ENCODE measurements around the gene SSBP4. TPM values are rescaled to one million over a fixed set of nuclear protein-coding genes. Genes with fewer than 3 reads are reported as not detected.

The SSBP4 gene
- total RNA-seq, 1 experiment from 2014 or later = 51.2 TPM

DNA sequence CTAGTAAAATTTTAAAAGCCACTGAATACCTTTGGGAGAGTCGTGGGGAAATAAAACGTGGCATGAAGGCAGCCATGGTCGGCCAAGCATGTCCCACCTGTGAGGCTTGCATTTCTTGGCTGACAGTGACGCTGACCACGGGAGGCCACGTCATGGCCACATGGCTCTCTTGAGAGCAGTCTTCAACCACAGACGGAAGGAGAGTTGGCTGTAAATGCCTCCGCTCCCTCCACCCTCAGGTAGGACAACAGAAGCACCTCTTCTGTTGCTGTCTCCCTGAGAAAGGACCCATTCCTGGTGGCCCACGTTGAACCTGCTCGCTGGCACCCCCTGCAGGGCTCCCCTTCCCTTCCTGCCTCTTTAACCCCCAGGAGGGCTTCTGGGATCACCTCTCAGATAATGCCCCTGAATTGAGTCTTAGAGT is 11.1 kb upstream of the SSBP4 start:
- POLR2A ChIA-PET = no interaction called here
- Mint-ChIP-seq H3K4me1 (peaks cover 6% of the 10 kb centered on the region), H3K9me3 (no peaks in the 10 kb centered on the region), H3K4me3 (no peak overlapping the region), H3K27me3 (ENCODE audit: low read depth) (peaks cover 10% of the 10 kb centered on the region), H3K36me3 (no peaks in the 10 kb centered on the region), H3K27ac (no peak overlapping the region)
- peak; percentile 47 for ATAC-seq
- CTCF ChIA-PET = interaction anchor here (0.6 to 1.9 kb wide), 4 partner anchors 20 to 152 kb away, joined by 3 to 6 read pairs (median 4); no protein-coding TSS in a partner anchor
- DNase-seq (ENCODE audit: low spot score) = peak; percentile 74
- TF ChIP-seq FOXP4 (CRISPR knock-in tag; IDR thresholded peaks at IDR 0.05) (no peak), MXD4 (CRISPR knock-in tag; IDR thresholded peaks at IDR 0.05; ENCODE audit: borderline replicate concordance) (no peak), SOX15 (CRISPR knock-in tag; IDR thresholded peaks at IDR 0.05) (no peak), ZNF532 (CRISPR knock-in tag; IDR thresholded peaks at IDR 0.05; ENCODE audit: borderline replicate concordance) (no peak)
- TF ChIP-seq, protein P1, sequence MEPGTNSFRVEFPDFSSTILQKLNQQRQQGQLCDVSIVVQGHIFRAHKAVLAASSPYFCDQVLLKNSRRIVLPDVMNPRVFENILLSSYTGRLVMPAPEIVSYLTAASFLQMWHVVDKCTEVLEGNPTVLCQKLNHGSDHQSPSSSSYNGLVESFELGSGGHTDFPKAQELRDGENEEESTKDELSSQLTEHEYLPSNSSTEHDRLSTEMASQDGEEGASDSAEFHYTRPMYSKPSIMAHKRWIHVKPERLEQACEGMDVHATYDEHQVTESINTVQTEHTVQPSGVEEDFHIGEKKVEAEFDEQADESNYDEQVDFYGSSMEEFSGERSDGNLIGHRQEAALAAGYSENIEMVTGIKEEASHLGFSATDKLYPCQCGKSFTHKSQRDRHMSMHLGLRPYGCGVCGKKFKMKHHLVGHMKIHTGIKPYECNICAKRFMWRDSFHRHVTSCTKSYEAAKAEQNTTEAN (CRISPR knock-in tag; IDR thresholded peaks at IDR 0.05) = no peak
- TF ChIP-seq, protein P2, sequence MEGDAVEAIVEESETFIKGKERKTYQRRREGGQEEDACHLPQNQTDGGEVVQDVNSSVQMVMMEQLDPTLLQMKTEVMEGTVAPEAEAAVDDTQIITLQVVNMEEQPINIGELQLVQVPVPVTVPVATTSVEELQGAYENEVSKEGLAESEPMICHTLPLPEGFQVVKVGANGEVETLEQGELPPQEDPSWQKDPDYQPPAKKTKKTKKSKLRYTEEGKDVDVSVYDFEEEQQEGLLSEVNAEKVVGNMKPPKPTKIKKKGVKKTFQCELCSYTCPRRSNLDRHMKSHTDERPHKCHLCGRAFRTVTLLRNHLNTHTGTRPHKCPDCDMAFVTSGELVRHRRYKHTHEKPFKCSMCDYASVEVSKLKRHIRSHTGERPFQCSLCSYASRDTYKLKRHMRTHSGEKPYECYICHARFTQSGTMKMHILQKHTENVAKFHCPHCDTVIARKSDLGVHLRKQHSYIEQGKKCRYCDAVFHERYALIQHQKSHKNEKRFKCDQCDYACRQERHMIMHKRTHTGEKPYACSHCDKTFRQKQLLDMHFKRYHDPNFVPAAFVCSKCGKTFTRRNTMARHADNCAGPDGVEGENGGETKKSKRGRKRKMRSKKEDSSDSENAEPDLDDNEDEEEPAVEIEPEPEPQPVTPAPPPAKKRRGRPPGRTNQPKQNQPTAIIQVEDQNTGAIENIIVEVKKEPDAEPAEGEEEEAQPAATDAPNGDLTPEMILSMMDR (IDR thresholded peaks at IDR 0.05) = peak; percentile 29; the same call in 1 of the 2 replicates

DNA sequence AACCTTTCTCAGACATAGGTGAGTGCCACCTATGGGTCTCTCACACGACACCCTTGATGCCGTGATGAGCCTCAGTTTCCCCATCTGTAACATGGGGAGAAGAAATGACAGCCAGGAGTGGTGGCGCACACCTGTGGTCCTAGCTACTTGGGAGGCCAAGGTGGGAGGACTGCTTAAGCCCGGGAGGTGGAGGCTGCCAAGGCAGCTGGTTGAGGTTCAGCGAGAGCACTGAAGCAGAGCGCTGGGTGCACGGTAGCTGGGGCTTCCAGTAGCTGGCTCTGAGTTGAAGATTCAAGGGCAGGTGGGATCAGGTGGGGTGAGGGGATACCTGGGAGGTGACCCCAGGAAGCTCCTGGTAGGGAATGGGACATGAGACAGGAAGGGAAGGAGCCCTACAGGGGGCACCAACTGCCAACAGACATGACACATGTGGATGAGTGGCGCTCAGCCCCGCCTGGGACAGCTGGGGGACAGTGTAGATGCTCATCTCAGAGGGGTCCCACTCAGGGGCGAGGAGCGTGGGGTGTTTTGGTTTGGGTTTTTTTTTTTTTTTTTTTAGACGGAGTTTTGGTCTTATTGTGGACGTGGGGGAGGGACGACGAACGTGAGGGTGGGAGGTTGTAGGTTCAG is 6.5 kb upstream of the SSBP4 start:
- Mint-ChIP-seq H3K27ac (no peak overlapping the region), H3K27me3 (ENCODE audit: low read depth) (peaks cover 14% of the 10 kb centered on the region), H3K36me3 (no peaks in the 10 kb centered on the region), H3K4me1 (peaks cover 20% of the 10 kb centered on the region), H3K9me3 (no peaks in the 10 kb centered on the region), H3K4me3 (no peak overlapping the region)
- POLR2A ChIA-PET = interaction anchor here (0.5 kb wide), 1 partner anchor 133 kb away, joined by 6 read pairs; no protein-coding TSS in a partner anchor
- ATAC-seq (no peak), DNase-seq (ENCODE audit: low spot score) (no peak)
- no peak for TF ChIP-seq ESRRA (CRISPR knock-in tag; IDR thresholded peaks at IDR 0.05; ENCODE audit: borderline replicate concordance)
- CTCF ChIA-PET = interaction anchor here (0.9 to 9.7 kb wide), 17 partner anchors 9 to 405 kb away, joined by 3 to 106 read pairs (median 5); partner anchors contain the start of genes ARRDC2, GDF15, IQCN and LRRC25

DNA sequence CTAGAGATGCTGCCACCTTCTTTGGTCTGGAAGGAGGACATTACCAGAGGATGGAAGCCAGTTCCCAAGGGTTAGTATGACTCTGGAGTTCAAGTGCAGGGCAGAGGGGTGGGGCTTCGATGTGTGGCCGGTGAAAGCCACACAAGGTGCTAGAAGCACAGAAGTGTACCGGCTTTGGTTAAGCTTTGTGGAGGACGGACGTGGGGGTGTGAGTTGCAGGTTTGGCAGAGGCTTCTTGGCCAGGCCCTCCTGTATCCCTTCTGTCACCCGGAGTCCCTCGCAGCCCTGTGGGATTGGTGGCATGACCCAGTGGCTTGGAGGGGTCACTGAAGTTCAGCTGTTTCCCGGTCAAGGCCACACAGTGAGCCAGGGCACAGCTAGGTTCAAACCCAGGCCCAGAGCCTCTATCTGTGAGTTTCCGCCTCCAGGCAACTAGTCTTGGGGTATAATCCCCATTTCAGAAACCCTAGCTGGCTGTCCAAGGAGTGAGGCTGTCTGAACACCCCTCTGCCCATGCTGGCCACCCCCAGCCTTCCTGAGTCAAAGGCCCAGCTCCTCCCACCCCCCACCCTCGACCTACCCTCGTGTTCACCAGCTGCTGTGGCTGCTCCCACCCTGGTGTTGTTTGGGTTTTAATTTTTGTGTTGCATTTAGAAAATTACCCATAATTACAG is 4.6 kb upstream of the SSBP4 start:
- ATAC-seq = no peak
- Mint-ChIP-seq H3K4me1 (peaks cover 30% of the 10 kb centered on the region), H3K4me3 (no peak overlapping the region), H3K9me3 (no peaks in the 10 kb centered on the region), H3K27ac (no peak overlapping the region), H3K36me3 (no peaks in the 10 kb centered on the region), H3K27me3 (ENCODE audit: low read depth) (peaks cover 27% of the 10 kb centered on the region)
- ChIA-PET CTCF (interaction anchor here (0.6 to 9.7 kb wide), 12 partner anchors 16 to 204 kb away, joined by 3 to 106 read pairs (median 6); partner anchors contain the start of genes GDF15, LRRC25 and LSM4), POLR2A (interaction anchor here (0.6 to 1.5 kb wide), 5 partner anchors 15 to 436 kb away, joined by 3 to 11 read pairs (median 4); no protein-coding TSS in a partner anchor)
- no peak for DNase-seq (ENCODE audit: low spot score)
- TF ChIP-seq PRDM15 (CRISPR knock-in tag; IDR thresholded peaks at IDR 0.05) = no peak
- TF ChIP-seq, protein P3, sequence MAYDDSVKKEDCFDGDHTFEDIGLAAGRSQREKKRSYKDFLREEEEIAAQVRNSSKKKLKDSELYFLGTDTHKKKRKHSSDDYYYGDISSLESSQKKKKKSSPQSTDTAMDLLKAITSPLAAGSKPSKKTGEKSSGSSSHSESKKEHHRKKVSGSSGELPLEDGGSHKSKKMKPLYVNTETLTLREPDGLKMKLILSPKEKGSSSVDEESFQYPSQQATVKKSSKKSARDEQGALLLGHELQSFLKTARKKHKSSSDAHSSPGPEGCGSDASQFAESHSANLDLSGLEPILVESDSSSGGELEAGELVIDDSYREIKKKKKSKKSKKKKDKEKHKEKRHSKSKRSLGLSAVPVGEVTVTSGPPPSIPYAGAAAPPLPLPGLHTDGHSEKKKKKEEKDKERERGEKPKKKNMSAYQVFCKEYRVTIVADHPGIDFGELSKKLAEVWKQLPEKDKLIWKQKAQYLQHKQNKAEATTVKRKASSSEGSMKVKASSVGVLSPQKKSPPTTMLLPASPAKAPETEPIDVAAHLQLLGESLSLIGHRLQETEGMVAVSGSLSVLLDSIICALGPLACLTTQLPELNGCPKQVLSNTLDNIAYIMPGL (CRISPR knock-in tag; IDR thresholded peaks at IDR 0.05) = 0 out of 2 replicates have a peak, but pooled peaks have one; percentile 6

All from WTC11 (cell line).